ENCODE measurements around the gene DOHH. TPM values are rescaled to one million over a fixed set of nuclear protein-coding genes. Genes with fewer than 3 reads are reported as not detected.

DOHH gene
- total RNA-seq, 2 donors from 2014 or later: 13.2 to 14.8 TPM

DNA sequence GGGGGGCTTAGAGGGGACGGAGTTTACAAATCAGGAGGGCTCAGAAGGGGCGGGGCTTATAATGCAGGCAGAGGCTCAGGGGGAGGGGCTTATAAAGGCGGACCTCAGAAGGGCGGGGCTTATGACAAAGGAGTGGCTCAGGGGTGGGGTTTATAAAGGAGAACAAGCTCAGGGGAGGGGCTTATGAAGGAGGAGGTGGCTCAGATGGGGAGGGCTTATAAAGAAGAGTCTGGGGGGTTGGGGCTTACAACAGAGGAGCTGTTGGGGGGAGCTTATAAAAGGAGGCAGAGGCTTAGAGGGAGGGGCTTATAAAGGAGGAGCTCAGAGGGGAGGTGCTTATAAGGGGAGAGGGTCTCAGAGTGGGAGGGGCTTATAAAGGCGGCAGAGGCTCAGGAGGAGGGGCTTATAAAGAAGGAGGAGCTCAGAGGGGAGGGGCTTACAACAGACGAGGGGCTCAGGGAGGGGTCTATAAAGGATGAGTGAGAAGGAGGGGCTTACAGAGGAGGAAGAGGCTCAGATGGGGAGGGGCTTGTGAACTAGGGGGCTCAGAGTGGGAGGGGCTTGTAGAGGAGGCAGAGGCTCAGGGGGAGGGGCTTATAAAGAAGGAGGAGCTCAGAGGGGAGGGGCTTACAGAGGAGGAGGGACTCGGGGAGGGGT is 21.2 kb downstream of the DOHH start:
- DNase-seq (ENCODE audit: low spot score in 2 of 2) (peak in 1 of 2 donors; percentile 51), ATAC-seq (peak; percentile 55 to 59)
- H3K9me3 Mint-ChIP-seq: no peaks in the 10 kb centered on the region
- no peak overlapping the region for H3K27ac Mint-ChIP-seq
- H3K36me3 Mint-ChIP-seq: no peaks in the 10 kb centered on the region

DNA sequence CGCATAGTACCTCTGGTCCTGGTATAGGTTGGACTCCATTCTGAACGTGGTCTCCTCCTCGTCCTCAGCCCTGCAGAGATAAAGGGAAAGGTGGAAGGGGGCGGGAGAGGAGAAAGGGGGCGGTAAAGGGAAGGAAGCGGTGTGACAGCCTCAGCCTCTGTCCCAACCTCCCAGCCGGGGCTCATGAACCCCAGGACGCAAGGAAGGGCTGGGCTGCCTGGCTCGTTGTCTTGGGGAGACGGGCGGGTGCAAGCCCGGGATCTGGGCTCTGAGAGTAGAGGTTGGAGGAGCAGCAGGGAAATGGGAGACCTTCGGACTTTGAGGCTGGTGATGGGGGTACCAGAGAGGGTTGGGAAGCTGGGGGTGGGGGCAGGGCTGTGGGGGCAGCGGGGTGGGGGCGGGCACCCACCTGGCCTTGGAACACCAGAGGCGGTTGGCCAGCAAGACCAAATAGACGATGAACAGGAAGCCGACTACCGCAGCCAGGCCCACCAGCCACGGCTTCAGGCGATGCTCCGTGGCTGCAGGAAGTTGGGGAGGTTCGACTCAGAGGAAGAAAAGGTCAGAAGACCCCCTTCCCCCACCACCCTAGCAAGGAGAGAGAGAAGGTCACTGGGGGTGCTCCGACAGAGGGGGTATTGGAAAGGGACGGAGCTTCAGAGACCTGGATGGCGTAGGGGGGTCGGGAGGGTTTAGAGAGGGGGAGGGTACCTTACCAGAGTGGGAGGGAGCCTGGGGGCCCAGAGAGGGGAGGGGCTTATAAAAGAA is 21.9 kb downstream of the DOHH start:
- ATAC-seq (peak; percentile 17 to 28), DNase-seq (ENCODE audit: low spot score in 2 of 2) (no peak)
- Mint-ChIP-seq H3K36me3 (no peaks in the 10 kb centered on the region), H3K9me3 (no peaks in the 10 kb centered on the region), H3K27ac (no peak overlapping the region)

GRCh38 chr19:3477951-3478350 is 22.5 kb downstream of the DOHH start:
- Mint-ChIP-seq H3K9me3 (no peaks in the 10 kb centered on the region), H3K27ac (no peak overlapping the region), H3K36me3 (no peaks in the 10 kb centered on the region)
- ATAC-seq (no peak), DNase-seq (ENCODE audit: low spot score in 2 of 2) (no peak)

GRCh38 chr19:3477506-3477905 is 23.0 kb downstream of the DOHH start:
- Mint-ChIP-seq H3K36me3 (no peaks in the 10 kb centered on the region), H3K27ac (no peak overlapping the region), H3K9me3 (no peaks in the 10 kb centered on the region)
- no peak for DNase-seq (ENCODE audit: low spot score in 2 of 2)
- ATAC-seq: no peak

DNA sequence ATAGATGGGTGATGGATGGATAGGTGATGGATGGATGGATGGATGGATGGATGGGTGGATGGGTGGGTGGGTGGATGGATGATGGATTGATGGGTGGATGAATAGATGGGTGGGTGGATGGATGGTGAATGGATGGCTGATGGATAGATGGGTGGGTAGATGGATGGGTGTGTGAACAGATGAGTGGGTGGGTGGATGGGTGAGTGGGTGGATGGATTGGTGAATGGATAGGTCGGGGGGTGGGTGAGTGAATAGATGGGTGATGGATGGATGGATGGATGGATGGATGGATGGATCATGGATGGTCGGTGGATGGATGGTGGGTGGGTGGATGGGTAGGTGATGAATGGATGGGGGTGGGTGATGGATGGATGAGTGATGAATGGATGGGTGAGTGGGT is 23.6 kb downstream of the DOHH start:
- DNase-seq (ENCODE audit: low spot score in 2 of 2) (no peak), ATAC-seq (no peak)
- Mint-ChIP-seq H3K9me3 (no peaks in the 10 kb centered on the region), H3K27ac (no peak overlapping the region), H3K36me3 (no peaks in the 10 kb centered on the region)

DNA sequence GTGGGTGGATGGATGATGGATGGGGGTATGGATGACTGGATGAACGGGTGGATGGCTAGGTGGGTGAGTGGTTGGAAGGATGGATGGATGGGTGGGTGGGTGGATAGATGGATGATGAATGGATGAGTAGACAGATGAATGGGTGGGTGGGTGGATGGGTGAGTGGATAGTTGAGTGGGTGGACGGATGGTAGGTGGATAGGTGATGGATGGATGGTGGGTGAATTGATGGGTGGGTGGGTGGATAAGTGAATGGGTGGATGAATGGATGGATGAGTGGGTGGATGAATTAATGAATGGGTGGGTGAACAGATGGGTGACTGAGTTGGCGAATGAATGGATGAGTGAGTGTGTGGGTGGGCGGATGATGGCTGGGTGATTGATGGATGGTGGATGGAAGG is 25.0 kb downstream of the DOHH start:
- no peak for DNase-seq (ENCODE audit: low spot score in 2 of 2)
- no peaks in the 10 kb centered on the region for H3K36me3 Mint-ChIP-seq
- no peak for ATAC-seq
- H3K9me3 Mint-ChIP-seq: no peaks in the 10 kb centered on the region
- H3K27ac Mint-ChIP-seq: no peak overlapping the region

DNA sequence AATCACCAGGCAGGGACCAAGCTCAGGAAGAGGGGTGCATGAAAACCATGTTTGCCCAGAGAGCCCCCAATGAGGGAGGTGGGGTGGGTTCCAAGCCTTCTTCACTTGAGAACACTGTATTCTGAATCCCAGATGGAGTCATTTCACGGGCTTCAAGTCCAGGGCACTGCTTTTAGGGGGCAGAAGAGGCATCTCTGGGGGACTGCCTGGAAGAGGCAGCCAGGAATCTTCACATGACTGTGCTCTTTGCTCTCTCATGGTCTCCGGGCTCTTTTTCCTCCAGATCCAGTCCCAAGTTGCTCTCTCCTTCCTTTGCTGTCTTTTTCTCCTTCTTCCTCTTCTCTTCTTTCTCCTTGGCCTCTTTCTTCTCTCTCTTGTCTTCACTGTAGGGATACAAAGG is 25.9 kb downstream of the DOHH start:
- no peaks in the 10 kb centered on the region for H3K36me3 Mint-ChIP-seq
- no peak for DNase-seq (ENCODE audit: low spot score in 2 of 2)
- H3K27ac Mint-ChIP-seq: no peak overlapping the region
- H3K9me3 Mint-ChIP-seq: no peaks in the 10 kb centered on the region
- ATAC-seq: no peak

- Mint-ChIP-seq H3K36me3 (no peaks in the 10 kb centered on the region), H3K9me3 (no peaks in the 10 kb centered on the region), H3K27ac (no peak overlapping the region)
- ATAC-seq (no peak), DNase-seq (ENCODE audit: low spot score in 2 of 2) (no peak)
Observed at GRCh38 chr19:3474010-3474409, 26.5 kb downstream of the DOHH start.

GRCh38 chr19:3471954-3472655 is 28.4 kb downstream of the DOHH start:
- DNase-seq (ENCODE audit: low spot score in 2 of 2) (peak in 1 of 2 donors; percentile 64), ATAC-seq (peak; percentile 50 to 57)
- H3K9me3 Mint-ChIP-seq: peaks cover 0 to 9% of the 10 kb centered on the region in 2 donors
- peaks cover 0 to 6% of the 10 kb centered on the region in 2 donors for H3K36me3 Mint-ChIP-seq
- H3K27ac Mint-ChIP-seq: no peak overlapping the region

DNA sequence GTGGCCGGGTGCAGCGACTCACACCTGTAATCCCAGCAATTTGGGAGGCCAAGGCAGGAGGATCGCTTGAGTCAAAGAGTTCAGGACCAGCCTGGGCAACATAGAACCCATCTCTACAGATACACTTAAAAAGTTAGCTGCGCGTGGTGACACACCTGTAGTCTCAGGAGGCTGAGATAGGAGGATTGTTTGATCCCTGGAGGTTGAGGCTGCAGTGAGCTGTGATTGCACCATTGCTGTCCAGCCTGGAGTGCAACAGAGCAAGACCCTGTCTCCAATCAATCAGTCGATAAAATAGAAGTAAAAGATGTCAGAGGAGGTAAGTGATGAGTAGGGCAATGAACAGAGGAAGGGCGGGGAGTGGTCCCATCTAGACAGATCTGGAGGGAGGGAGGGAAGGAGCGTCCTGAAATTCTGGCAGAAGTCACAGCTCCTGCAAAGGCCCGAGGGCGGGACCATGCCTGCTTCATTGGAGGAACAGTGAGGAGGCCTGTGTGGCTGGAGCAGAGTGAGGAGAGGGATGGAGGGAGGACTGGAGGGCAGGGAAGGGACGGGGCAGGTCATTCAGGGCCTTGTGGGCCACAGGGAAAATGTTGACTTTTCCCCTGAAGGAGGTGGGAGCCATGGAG is 29.9 kb downstream of the DOHH start:
- no peak for ATAC-seq
- no peak for DNase-seq (ENCODE audit: low spot score in 2 of 2)
- Mint-ChIP-seq H3K27ac (no peak overlapping the region), H3K36me3 (peaks cover 0 to 6% of the 10 kb centered on the region in 2 donors), H3K9me3 (peaks cover 0 to 9% of the 10 kb centered on the region in 2 donors)

DNA sequence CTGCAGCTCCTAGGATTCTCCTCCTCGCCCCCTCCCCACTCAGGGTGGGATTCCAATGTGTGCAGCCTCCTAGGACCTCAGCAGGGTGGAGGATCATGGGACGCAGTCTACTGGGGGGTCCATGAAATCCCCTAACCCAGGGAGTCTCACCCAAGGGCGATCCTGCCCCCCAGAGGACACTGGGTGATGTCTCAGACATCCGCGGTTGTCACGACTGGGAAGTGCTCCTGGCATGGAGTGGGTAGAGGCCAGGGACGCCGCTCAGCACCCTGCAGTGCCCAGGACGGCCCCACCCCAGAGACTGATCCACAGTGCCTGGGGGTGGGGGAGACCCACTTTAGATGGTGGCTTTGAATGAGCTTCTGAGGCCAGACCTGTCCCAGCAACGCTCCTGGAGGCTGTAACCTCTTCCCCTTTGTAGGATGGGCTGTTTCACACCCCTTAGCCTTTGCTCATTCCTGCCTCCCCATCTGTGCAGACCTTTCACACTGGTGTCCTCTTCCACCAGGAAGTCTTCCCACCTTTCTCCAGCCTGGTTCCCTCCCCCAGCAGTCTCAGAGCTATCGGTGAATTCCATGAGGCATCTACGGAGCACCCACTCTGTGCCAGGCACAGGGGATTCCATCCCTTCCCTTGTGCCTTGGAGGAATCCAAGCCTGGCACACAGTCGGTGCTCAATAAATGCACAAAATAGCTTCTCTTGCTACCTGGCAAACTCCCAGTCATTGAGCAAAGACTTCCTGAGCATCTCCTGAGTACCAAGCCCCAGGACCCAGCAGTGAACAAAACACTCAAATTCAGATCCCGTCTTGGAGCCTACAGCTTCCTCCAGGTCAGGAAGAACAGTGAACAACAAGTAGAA is 30.6 kb downstream of the DOHH start:
- Mint-ChIP-seq H3K27ac (no peak overlapping the region), H3K9me3 (peaks cover 0 to 9% of the 10 kb centered on the region in 2 donors), H3K36me3 (peaks cover 0 to 6% of the 10 kb centered on the region in 2 donors)
- DNase-seq (ENCODE audit: low spot score in 2 of 2): no peak
- no peak for ATAC-seq

DNA sequence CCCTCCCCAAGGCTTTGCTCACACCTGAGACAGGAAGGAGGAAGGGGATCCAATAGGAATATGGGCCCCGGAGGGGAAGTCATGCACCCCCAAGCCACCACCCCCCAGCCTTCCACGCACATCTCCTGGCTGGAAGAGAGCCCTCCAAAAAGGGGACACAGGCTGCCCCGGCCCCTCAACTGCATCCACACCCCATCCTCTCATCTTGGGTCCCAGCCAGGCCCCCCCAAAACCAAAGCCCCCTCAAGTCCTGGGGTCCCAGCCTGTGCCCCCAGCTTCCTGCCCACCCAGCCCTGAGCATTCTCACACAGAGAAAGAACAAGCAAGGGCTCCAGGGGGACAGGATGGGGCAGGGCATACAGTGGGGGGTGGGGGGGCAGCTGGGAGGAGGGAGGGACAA is 32.3 kb downstream of the DOHH start:
- peaks cover 0 to 6% of the 10 kb centered on the region in 2 donors for H3K36me3 Mint-ChIP-seq
- no peak for ATAC-seq
- H3K27ac Mint-ChIP-seq: no peak overlapping the region
- H3K9me3 Mint-ChIP-seq: peaks cover 0 to 9% of the 10 kb centered on the region in 2 donors
- no peak for DNase-seq (ENCODE audit: low spot score in 2 of 2)

- no peak overlapping the region for H3K27ac Mint-ChIP-seq
- no peak for ATAC-seq
- peaks cover 0 to 8% of the 10 kb centered on the region in 2 donors for H3K36me3 Mint-ChIP-seq
- H3K9me3 Mint-ChIP-seq: peaks cover 0 to 9% of the 10 kb centered on the region in 2 donors
- no peak for DNase-seq (ENCODE audit: low spot score in 2 of 2)
Observed at GRCh38 chr19:3467437-3468198, 32.9 kb downstream of the DOHH start.

- Mint-ChIP-seq H3K9me3 (peaks cover 0 to 9% of the 10 kb centered on the region in 2 donors), H3K36me3 (peaks cover 0 to 10% of the 10 kb centered on the region in 2 donors), H3K27ac (no peak overlapping the region)
- DNase-seq (ENCODE audit: low spot score in 2 of 2): no peak
- ATAC-seq: no peak
Observed at GRCh38 chr19:3466635-3467034, 33.8 kb downstream of the DOHH start.

GRCh38 chr19:3465552-3465951 is 34.9 kb downstream of the DOHH start:
- ATAC-seq (no peak), DNase-seq (ENCODE audit: low spot score in 2 of 2) (no peak)
- peak overlapping the region in 1 of 2 donors; percentile 52 for H3K27ac Mint-ChIP-seq
- H3K36me3 Mint-ChIP-seq: peaks cover 0 to 10% of the 10 kb centered on the region in 2 donors
- peaks cover 0 to 9% of the 10 kb centered on the region in 2 donors for H3K9me3 Mint-ChIP-seq

Data from activated naive CD4-positive, alpha-beta T cell treated with anti-CD3 and anti-CD28 coated beads, Interleukin-2, amount 50 U/mL, for 72 hours (primary cell).